GM12878 (cell line): Measurements from ENCODE around the gene PDE7B. TPM values are rescaled to one million over a fixed set of nuclear protein-coding genes. Genes with fewer than 3 reads are reported as not detected.

Experiments
- ATAC-seq: fragments of 200-7000 bp; cut with Tn5 transposase; 3 replicates; pipeline ENCODE4 v1.9.1; 2020; ENCODE audit warnings: mild to moderate bottlenecking, moderate library complexity
- BruUV-seq: library from RNA; stranded (reverse); fragments of 400-500 nt; replicated peaks from 2 replicates; lab custom pipeline; 2021; lab: Mats Ljungman, UMichigan
- CTCF ChIA-PET: fragments of 300-600 bp; sonication (Branson Sonifier 250); formaldehyde crosslinking; extraction: SDS; loops from one replicate; lab custom pipeline; 2021; ENCODE audit warnings: inconsistent platforms; lab: Yijun Ruan, JAX
- POLR2A ChIA-PET: fragments of 350-600 bp; formaldehyde crosslinking; extraction: SDS; loops from one replicate; lab custom pipeline; 2021; ENCODE audit warnings: inconsistent platforms; lab: Charles Lee
- RAD21 ChIA-PET: fragments of 300-600 bp; sonication (Branson Sonifier 250); formaldehyde crosslinking; loops from one replicate; lab custom pipeline; 2023; ENCODE audit warnings: antibody characterized with exemption; ENCODE audit not compliant: unreplicated experiment; lab: Charles Lee
- SMC1A ChIA-PET: fragments of 300-600 bp; sonication (Branson Sonifier 250); formaldehyde crosslinking; loops from one replicate; lab custom pipeline; 2023; ENCODE audit not compliant: unreplicated experiment, uncharacterized antibody; lab: Charles Lee
- DNase-seq: peaks from one replicate; pipeline ENCODE4 v3.0.0-alpha.2; 2011; ENCODE audit warnings: low read depth, low spot score
- FAIRE-seq: peaks from 3 replicates; lab custom pipeline; 2011; peaks lifted over from hg19 to GRCh38; lab: Jason Lieb, UNC
- H2AFZ ChIP-seq: 2 replicates; pipeline ENCODE4 v1.6.0; 2011; ENCODE audit warnings: low read depth, low read length, control low read depth; ENCODE audit not compliant: control insufficient read depth
- H3K27ac ChIP-seq: 2 replicates; pipeline ENCODE4 v1.5.1; 2011; ENCODE audit warnings: control low read depth; ENCODE audit not compliant: control insufficient read depth, insufficient read depth
- H3K27me3 ChIP-seq, 2 experiments: replicated peaks in 1 of 2; 2 replicates each; pipeline versions ENCODE4 v1.6.0 to v1.6.1; 2011; ENCODE audit warnings: low read length in 1 of 2; ENCODE audit not compliant: control insufficient read depth in 2 of 2, insufficient read depth in 2 of 2
- H3K36me3 ChIP-seq, 2 experiments: 2 replicates each; pipeline ENCODE4 v1.5.1; 2011; ENCODE audit warnings: low read length in 1 of 2; ENCODE audit not compliant: control insufficient read depth in 2 of 2, insufficient read depth in 2 of 2
- H3K4me1 ChIP-seq: 2 replicates; pipeline ENCODE4 v1.6.1; 2011; ENCODE audit warnings: mild to moderate bottlenecking, low read length, moderate library complexity, mixed read lengths; ENCODE audit not compliant: control insufficient read depth, insufficient read depth
- H3K4me2 ChIP-seq: 2 replicates; pipeline ENCODE4 v1.6.0; 2011; ENCODE audit warnings: control low read depth; ENCODE audit not compliant: control insufficient read depth, insufficient read depth
- H3K4me3 ChIP-seq: fragments of 200-600 bp; sonication (generic); 2 replicates; pipeline ENCODE4 v1.5.1; 2016
- H3K79me2 ChIP-seq: 2 replicates; pipeline ENCODE4 v1.6.0; 2011; ENCODE audit warnings: low read length; ENCODE audit not compliant: control insufficient read depth, insufficient read depth
- H3K9ac ChIP-seq: 2 replicates; pipeline ENCODE4 v1.8.0; 2011; ENCODE audit warnings: low read length, control low read depth, mixed read lengths; ENCODE audit not compliant: control insufficient read depth, insufficient read depth
- H3K9me3 ChIP-seq: replicated peaks from 3 replicates; pipeline ENCODE4 v1.5.1; 2011; ENCODE audit warnings: mild to moderate bottlenecking, low read length; ENCODE audit not compliant: control insufficient read depth, insufficient read depth
- H4K20me1 ChIP-seq: 2 replicates; pipeline ENCODE4 v1.6.0; 2011; ENCODE audit not compliant: control insufficient read depth, insufficient read depth
- BHLHE40 ChIP-seq, 2 experiments: fragments of 450-650 bp in 1 of 2; IDR thresholded peaks; 2 replicates each; pipeline ENCODE4 v1.6.1; 2011 to 2017; ENCODE audit warnings: low read depth in 2 of 2, borderline replicate concordance in 1 of 2, improper control_type of control experiment in 1 of 2, low read length in 1 of 2, mild to moderate bottlenecking in 1 of 2
- CBFB ChIP-seq: IDR thresholded peaks from 2 replicates; pipeline ENCODE4 v1.6.1; 2016; ENCODE audit warnings: antibody characterized with exemption, low read depth
- CBX5 ChIP-seq: sonication (generic); IDR thresholded peaks from 2 replicates; pipeline ENCODE4 v1.6.1; 2016; ENCODE audit warnings: low read depth, moderate library complexity, mild to moderate bottlenecking, inconsistent platforms
- EP300 ChIP-seq, 2 experiments: fragments of 150-350 bp in 1 of 2; IDR thresholded peaks; 2 replicates each; pipeline ENCODE4 v1.6.1; 2011 to 2012; ENCODE audit warnings: low read depth in 2 of 2, low read length in 2 of 2, borderline replicate concordance in 1 of 2, improper control_type of control experiment in 1 of 2, inconsistent platforms in 1 of 2; ENCODE audit not compliant: control insufficient read depth in 1 of 2
- GABPA ChIP-seq: IDR thresholded peaks from 2 replicates; pipeline ENCODE4 v1.6.1; 2014; ENCODE audit warnings: antibody characterized with exemption, low read depth, mild to moderate bottlenecking, inconsistent platforms
- KAT2A ChIP-seq: conservative IDR thresholded peaks from 2 replicates; pipeline ENCODE4 v1.6.1; 2011; ENCODE audit warnings: low read depth, low read length; ENCODE audit not compliant: control insufficient read depth
- NFXL1 ChIP-seq: fragments of 450-650 bp; IDR thresholded peaks from 2 replicates; pipeline ENCODE4 v1.6.1; 2017; ENCODE audit warnings: antibody characterized with exemption, mild to moderate bottlenecking, borderline replicate concordance
- NR2C2 ChIP-seq: IDR thresholded peaks from 2 replicates; pipeline ENCODE4 v1.6.1; 2011; ENCODE audit warnings: borderline replicate concordance, low read depth; ENCODE audit not compliant: control insufficient read depth, insufficient read length
- RAD21 ChIP-seq: IDR thresholded peaks from 2 replicates; pipeline ENCODE4 v1.6.1; 2011; ENCODE audit warnings: mild to moderate bottlenecking, low read depth, low read length, moderate library complexity; ENCODE audit not compliant: insufficient read depth
- RUNX3 ChIP-seq: IDR thresholded peaks from 2 replicates; pipeline ENCODE4 v1.6.1; 2012; ENCODE audit warnings: low read length, inconsistent platforms
- ZBTB11 ChIP-seq: fragments of 450-650 bp; formaldehyde crosslinking; IDR thresholded peaks from 2 replicates; pipeline ENCODE4 v1.5.0; 2022; ENCODE audit warnings: mild to moderate bottlenecking, missing genetic modification characterization
- ZNF274 ChIP-seq: IDR thresholded peaks from one replicate; pipeline ENCODE4 v1.8.0; 2011; ENCODE audit not compliant: insufficient read length, insufficient read depth
- ZSCAN29 ChIP-seq: fragments of 450-650 bp; IDR thresholded peaks from 2 replicates; pipeline ENCODE4 v1.6.1; 2017; ENCODE audit warnings: mild to moderate bottlenecking, moderate library complexity
- WGBS: methylation state at CpG from one replicate; pipeline ENCODE4 v1.1.6; 2016; ENCODE audit warnings: low lambda C conversion rate; ENCODE audit not compliant: insufficient replicate concordance, insufficient coverage; ENCODE audit errors: missing lambda C conversion rate; 5-methylcytosine and 5-hydroxymethylcytosine counted together
- in situ Hi-C: fragments of 300-500 bp; cut with MboI; formaldehyde crosslinking; loops from 9 replicates; pipeline ENCODE4 v1.14.3; 2018; ENCODE audit warnings: mixed read lengths
- intact Hi-C: fragments of 100-400 bp; cut with micrococcal nuclease; formaldehyde crosslinking; loops from one replicate; pipeline ENCODE4 v1.14.2; 2022; ENCODE audit not compliant: unreplicated experiment
- polyA plus RNA-seq, 11 experiments: library from polyadenylated mRNA; depleted of rRNA in 4 of 11; unstranded in 6 of 11; stranded (reverse) in 5 of 11; fragments of >200 nt; fragmentation: Nextera tagmentation in 4 of 11; fragmentation: Illumina TruSeq in 1 of 11; extraction: Ambion mirVana in 4 of 11; extraction: Trizol in 1 of 11; gene quantifications; 1 replicate in 1 of 11; 2 replicates in 10 of 11; pipeline versions ENCODE4 v1.2.1 to v1.2.3, GENCODE V29; 2011 to 2016; ENCODE audit warnings: inconsistent platforms in 2 of 11, missing spikeins in 2 of 11, low read depth in 1 of 11
- total RNA-seq, 4 experiments: library from RNA; depleted of rRNA in 3 of 4; stranded (reverse); fragments of >200 nt in 3 of 4; fragmentation: Illumina TruSeq in 1 of 4; extraction: Trizol in 1 of 4; gene quantifications; 2 replicates each; pipeline versions ENCODE4 v1.2.1 to v1.2.3, GENCODE V29; 2013 to 2021

Gene PDE7B
- total and polyA plus RNA-seq, 10 of the 15 experiments (the other 5 are each of a cell fraction or from before 2014, with no cell fraction given): not detected

GRCh38 chr6:135993361-135993760 is 141.9 kb downstream of the PDE7B start:
- RAD21 ChIA-PET: no interaction called here
- H2AFZ ChIP-seq: no peak overlapping the region
- ATAC-seq (no peak), FAIRE-seq (no peak), DNase-seq (no peak)
- in situ Hi-C loops: no loop called here
- 13% methylated on average over 3 of the region's 3 CpGs for WGBS
- SMC1A ChIA-PET: no interaction called here
- H3K4me1 ChIP-seq: no peaks in the 10 kb centered on the region
- POLR2A ChIA-PET: no interaction called here
- H3K4me3 ChIP-seq: no peak overlapping the region
- intact Hi-C loops: no loop called here
- no peaks in the 10 kb centered on the region for H3K27me3 ChIP-seq
- BruUV-seq: no TSS peak
- H3K36me3 ChIP-seq: no peaks in the 10 kb centered on the region
- TF ChIP-seq CBX5 (no peak), CBFB (no peak), RUNX3 (no peak)
- no peak overlapping the region for H3K27ac ChIP-seq
- no peak overlapping the region for H3K9ac ChIP-seq
- CTCF ChIA-PET: no interaction called here
- no peaks in the 10 kb centered on the region for H3K9me3 ChIP-seq
- no peak overlapping the region for H3K4me2 ChIP-seq
- H4K20me1 ChIP-seq: no peaks in the 10 kb centered on the region
- no peaks in the 10 kb centered on the region for H3K79me2 ChIP-seq

- ATAC-seq (no peak), FAIRE-seq (no peak), DNase-seq (no peak)
- POLR2A ChIA-PET: no interaction called here
- CTCF ChIA-PET: no interaction called here
- Histone ChIP-seq H2AFZ (no peak overlapping the region), H3K4me3 (no peak overlapping the region), H4K20me1 (no peaks in the 10 kb centered on the region), H3K9me3 (no peaks in the 10 kb centered on the region), H3K27ac (no peak overlapping the region), H3K4me2 (no peak overlapping the region), H3K27me3 (no peaks in the 10 kb centered on the region), H3K4me1 (no peaks in the 10 kb centered on the region), H3K36me3 (no peaks in the 10 kb centered on the region), H3K9ac (no peak overlapping the region), H3K79me2 (no peaks in the 10 kb centered on the region)
- BruUV-seq: no TSS peak
- RAD21 ChIA-PET: no interaction called here
- intact Hi-C loops (no loop called here), in situ Hi-C loops (no loop called here)
- WGBS: 6% methylated on average over 5 of the region's 5 CpGs
- SMC1A ChIA-PET: no interaction called here
- TF ChIP-seq ZSCAN29 (no peak), NR2C2 (no peak), ZBTB11 (CRISPR knock-in tag) (no peak), BHLHE40 (IDR thresholded peaks at IDR 0.05; ENCODE audit: borderline replicate concordance in 1 of 2, low read depth in 2 of 2, low read length in 1 of 2) (no peak), RAD21 (no peak), GABPA (no peak), NFXL1 (no peak), KAT2A (no peak), EP300 (IDR thresholded peaks at IDR 0.05; ENCODE audit: borderline replicate concordance in 1 of 2, control insufficient read depth in 1 of 2, low read depth in 2 of 2, low read length in 2 of 2) (no peak), ZNF274 (no peak)
Measured at GRCh38 chr6:135994857-135995544, 143.5 kb downstream of the PDE7B start.
